HFFc6 (cell line): ENCODE data around the gene FASTKD3. TPM values are rescaled to one million over a fixed set of nuclear protein-coding genes. Genes with fewer than 3 reads are reported as not detected.

Source experiments
- DNase-seq: peaks from one replicate; pipeline ENCODE4 v3.0.0-alpha.2; 2018
- H3K27ac Mint-ChIP-seq: 2 replicates; pipeline ENCODE4 v1.8.0; 2020; ENCODE audit warnings: mild to moderate bottlenecking, mixed read lengths
- H3K27me3 Mint-ChIP-seq: 2 replicates; pipeline ENCODE4 v1.8.0; 2021; ENCODE audit warnings: mild to moderate bottlenecking, moderate library complexity, mixed read lengths; ENCODE audit not compliant: insufficient read depth
- H3K36me3 Mint-ChIP-seq: 2 replicates; pipeline ENCODE4 v1.8.0; 2021; ENCODE audit warnings: low read depth, mixed read lengths
- H3K4me1 Mint-ChIP-seq: 2 replicates; pipeline ENCODE4 v1.8.0; 2020; ENCODE audit warnings: low read depth, mixed read lengths
- H3K4me3 Mint-ChIP-seq: 2 replicates; pipeline ENCODE4 v1.8.0; 2020; ENCODE audit warnings: mild to moderate bottlenecking, moderate library complexity, mixed read lengths
- H3K9me3 Mint-ChIP-seq: 2 replicates; pipeline ENCODE4 v1.8.0; 2020; ENCODE audit warnings: mild to moderate bottlenecking, mixed read lengths
- CTCF ChIP-seq: fragments of 200-600 bp; sonication (generic); IDR thresholded peaks from 2 replicates; pipeline ENCODE4 v1.5.0; 2021; ENCODE audit warnings: antibody characterized with exemption, mild to moderate bottlenecking
- total RNA-seq, 6 experiments: library from RNA; stranded (reverse); fragmentation: NEBNext Ultra II Directional; extraction: Animal tissue kit (Norgen Biotek cat#: 25700); gene quantifications; 2 replicates in 1 of 6; 3 replicates in 5 of 6; pipeline ENCODE4 v1.2.3, GENCODE V29; 2021

Gene FASTKD3
- total RNA-seq, 6 experiments from 2014 or later: 6.6 to 8.5 (median 7.9) TPM

GRCh38 chr5:7872517-7873130 lies 3.8 kb upstream of the FASTKD3 start:
- H3K27me3 Mint-ChIP-seq: no peaks in the 10 kb centered on the region; the same call in 1 of the 2 replicates
- DNase-seq: no peak
- H3K27ac Mint-ChIP-seq: peak overlapping the region; percentile 14
- H3K36me3 Mint-ChIP-seq: peaks cover 18% of the 10 kb centered on the region
- no peak overlapping the region for H3K4me3 Mint-ChIP-seq
- H3K4me1 Mint-ChIP-seq: peaks cover 61% of the 10 kb centered on the region
- TF ChIP-seq CTCF: no peak
- no peaks in the 10 kb centered on the region for H3K9me3 Mint-ChIP-seq

- H3K27ac Mint-ChIP-seq: no peak overlapping the region
- H3K36me3 Mint-ChIP-seq: peaks cover 15% of the 10 kb centered on the region
- DNase-seq: no peak
- H3K4me1 Mint-ChIP-seq: peaks cover 61% of the 10 kb centered on the region
- TF ChIP-seq CTCF: 0 out of 2 replicates have a peak, but pooled peaks have one; percentile 11
- no peak overlapping the region for H3K4me3 Mint-ChIP-seq
- no peaks in the 10 kb centered on the region for H3K9me3 Mint-ChIP-seq
- no peaks in the 10 kb centered on the region; the same call in 1 of the 2 replicates for H3K27me3 Mint-ChIP-seq
These were observed 2.8 kb upstream of the FASTKD3 start for GRCh38 chr5:7871653-7872052.

GRCh38 chr5:7869474-7870136 lies 774 bp upstream of the FASTKD3 start:
- no peaks in the 10 kb centered on the region; the same call in 1 of the 2 replicates for H3K27me3 Mint-ChIP-seq
- DNase-seq: no peak
- H3K27ac Mint-ChIP-seq: peak overlapping the region; percentile 69

GRCh38 chr5:7868427-7868772 lies 431 bp downstream of the FASTKD3 start:
- H3K9me3 Mint-ChIP-seq: no peaks in the 10 kb centered on the region
- peak overlapping the region; percentile 98 for H3K4me3 Mint-ChIP-seq
- no peak for TF ChIP-seq CTCF
- DNase-seq: no peak
- H3K36me3 Mint-ChIP-seq: peaks cover 10% of the 10 kb centered on the region
- H3K27ac Mint-ChIP-seq: peak overlapping the region; percentile 84
- H3K27me3 Mint-ChIP-seq: no peaks in the 10 kb centered on the region; the same call in 1 of the 2 replicates
- peaks cover 66% of the 10 kb centered on the region for H3K4me1 Mint-ChIP-seq

More at GRCh38 chr5:7869474-7870136, 774 bp upstream of the FASTKD3 start:
- no peaks in the 10 kb centered on the region for H3K9me3 Mint-ChIP-seq
- H3K4me1 Mint-ChIP-seq: peaks cover 66% of the 10 kb centered on the region
- TF ChIP-seq CTCF: no peak
- H3K4me3 Mint-ChIP-seq: peak overlapping the region; percentile 98
- peaks cover 10% of the 10 kb centered on the region for H3K36me3 Mint-ChIP-seq

- peaks cover 57% of the 10 kb centered on the region for H3K4me1 Mint-ChIP-seq
- peaks cover 10% of the 10 kb centered on the region; the same call in 1 of the 2 replicates for H3K36me3 Mint-ChIP-seq
- no peak for TF ChIP-seq CTCF
These were observed 1.6 kb downstream of the FASTKD3 start for GRCh38 chr5:7867260-7867659.

More at GRCh38 chr5:7867260-7867659, 1.6 kb downstream of the FASTKD3 start:
- H3K27ac Mint-ChIP-seq: no peak overlapping the region
- H3K27me3 Mint-ChIP-seq: no peaks in the 10 kb centered on the region; the same call in 1 of the 2 replicates
- 0 out of 2 replicates have a peak overlapping the region, but pooled peaks have one; percentile 20 for H3K4me3 Mint-ChIP-seq
- no peaks in the 10 kb centered on the region for H3K9me3 Mint-ChIP-seq
- DNase-seq: no peak
